HL-60 (cell line): ENCODE results near the gene PRIMA1.

Source experiments
- DNase-seq, 2 experiments: peaks; one replicate each; pipeline ENCODE4 v3.0.0-alpha.2; 2010 to 2020; ENCODE audit warnings: low read depth in 1 of 2, low spot score in 1 of 2
- H3K27ac ChIP-seq: fragments of 250-450 bp; sonication (Bioruptor Pico); replicated peaks from 2 replicates; pipeline ENCODE4 v1.5.1; 2020; ENCODE audit warnings: mild to moderate bottlenecking, moderate library complexity
- H3K27me3 ChIP-seq: fragments of 250-450 bp; sonication (Bioruptor Pico); 2 replicates; pipeline ENCODE4 v1.5.1; 2021; ENCODE audit warnings: mild to moderate bottlenecking, moderate library complexity; ENCODE audit not compliant: insufficient read depth, poor library complexity, severe bottlenecking
- H3K4me3 ChIP-seq: replicated peaks from 2 replicates; pipeline ENCODE4 v1.5.1; 2011; ENCODE audit warnings: mild to moderate bottlenecking, control low read depth, low read length; ENCODE audit not compliant: insufficient read depth
- CTCF ChIP-seq: IDR thresholded peaks from one replicate; pipeline ENCODE4 v1.5.1; 2011; ENCODE audit warnings: low read length, control low read depth, inconsistent platforms; ENCODE audit not compliant: insufficient read depth
- GABPA ChIP-seq: IDR thresholded peaks from 2 replicates; pipeline ENCODE4 v1.6.1; 2012; ENCODE audit warnings: low read depth
- POLR2AphosphoS5 ChIP-seq: IDR thresholded peaks from 2 replicates; pipeline ENCODE4 v1.6.1; 2012; ENCODE audit warnings: low read depth
- REST ChIP-seq: IDR thresholded peaks from 2 replicates; pipeline ENCODE4 v1.6.1; 2012; ENCODE audit warnings: low read depth; ENCODE audit not compliant: insufficient replicate concordance
- SPI1 ChIP-seq: IDR thresholded peaks from 2 replicates; pipeline ENCODE4 v1.6.1; 2012; ENCODE audit warnings: low read depth, mild to moderate bottlenecking, borderline replicate concordance

PRIMA1 gene

GRCh38 chr14:93729993-93730392 is 58.3 kb downstream of the PRIMA1 start:
- TF ChIP-seq POLR2AphosphoS5 (no peak), GABPA (no peak), SPI1 (no peak), CTCF (no peak), REST (no peak)
- Histone ChIP-seq H3K4me3 (no peak overlapping the region), H3K27ac (no peak overlapping the region), H3K27me3 (peaks cover 7% of the 10 kb centered on the region)
- DNase-seq, result no peak

GRCh38 chr14:93728651-93729016 is 59.7 kb downstream of the PRIMA1 start:
- peaks cover 7% of the 10 kb centered on the region for H3K27me3 ChIP-seq
- no peak for DNase-seq
- H3K4me3 ChIP-seq, result no peak overlapping the region
- TF ChIP-seq CTCF (no peak), GABPA (no peak), POLR2AphosphoS5 (no peak), SPI1 (no peak), REST (no peak)
- H3K27ac ChIP-seq, result no peak overlapping the region

- H3K4me3 ChIP-seq, result no peak overlapping the region
- DNase-seq, result no peak
- TF ChIP-seq CTCF, result no peak
- TF ChIP-seq GABPA, result no peak
- TF ChIP-seq REST, result no peak
- TF ChIP-seq POLR2AphosphoS5, result no peak
- no peak for TF ChIP-seq SPI1
- H3K27me3 ChIP-seq, result peaks cover 5% of the 10 kb centered on the region
- no peak overlapping the region for H3K27ac ChIP-seq
Measured at GRCh38 chr14:93727917-93728650, 60.2 kb downstream of the PRIMA1 start.
